Prostate gland (tissue), 2 donors: ENCODE measurements around the gene AKT3.

Experiments
- CTCF ChIP-seq, 4 experiments: fragments of 200-600 bp in 2 of 4; fragments of 450-650 bp in 2 of 4; sonication (generic) in 2 of 4; IDR thresholded peaks; 1 replicate in 3 of 4; 2 replicates in 1 of 4; pipeline ENCODE4 v1.5.1; 2016 to 2019; ENCODE audit warnings: antibody characterized with exemption in 4 of 4, mild to moderate bottlenecking in 2 of 4, moderate library complexity in 2 of 4
- POLR2A ChIP-seq: fragments of 450-650 bp; IDR thresholded peaks from one replicate; pipeline ENCODE4 v1.6.1; 2016; ENCODE audit warnings: antibody characterized with exemption, mild to moderate bottlenecking
- POLR2AphosphoS5 ChIP-seq: sonication (generic); formaldehyde crosslinking; IDR thresholded peaks from one replicate; pipeline ENCODE4 v1.6.1; 2017; ENCODE audit warnings: antibody characterized with exemption

GRCh38 chr1:243638186-243638585 lies 211.9 kb downstream of the AKT3 start:
- no peak for TF ChIP-seq CTCF (IDR thresholded peaks at IDR 0.05)
- no peak for TF ChIP-seq POLR2AphosphoS5
- no peak for TF ChIP-seq POLR2A
